Heart left ventricle (tissue), 13 donors: Measurements from ENCODE around the gene KLF9.
A peak's percentile ranks its signal among the peaks of the same experiment; 100 is the strongest.

Source experiments
- CTCF ChIP-seq, 12 donors: fragments of 200-600 bp; sonication (generic) in 4 of 12; IDR thresholded peaks; one replicate each; pipeline versions ENCODE4 v1.5.0 to v1.8.0; 2018 to 2022; ENCODE audit warnings: antibody characterized with exemption in 12 of 12, mild to moderate bottlenecking in 5 of 12
- POLR2A ChIP-seq, 2 donors: fragments of 450-650 bp; IDR thresholded peaks; one replicate each; pipeline ENCODE4 v1.6.1; 2017; ENCODE audit warnings: antibody characterized with exemption in 2 of 2, mild to moderate bottlenecking in 2 of 2, moderate library complexity in 2 of 2
- donor health status: ischemic (EF 13 %, LVEDD 7.1; RV severe dilation, severe dysfunction).
- donor health status: DM: no; HTN: yes; CAD: no.
- donor health status: DM: no; HTN: no; CAD: no.
- donor health status: ischemic (EF 25% LVEDD 6.9; RV normal size, moderate dysfunction).
- donor health status: ischemic (EF 25% LVEDD 5.7; RV mildly dilated, moderate dysfunction).
- donor health status: ischemic (EF 35%, LVEDD 5.7; RV mildly dilated, moderate dysfunction).
- donor health status: nonischemic (EF 11% LVEDD 7.7; RV severe dilation, severe dysfunction).
- donor health status: DM: yes; HTN: yes; CAD: no.
- donor health status: PGD.
- donor health status: ischemic (EF 29% LVEDD 5.4; RV normal size, mild dysfunction).
- donor health status: nonischemic (EF 23%, LVEDD 6.1; RV moderate dilation, normal function).

- peak in 8 of 12 donors; percentile 11 to 45 (median 26) for TF ChIP-seq CTCF (IDR thresholded peaks at IDR 0.05)
- no peak for TF ChIP-seq POLR2A (IDR thresholded peaks at IDR 0.05)
Observed at GRCh38 chr9:70392189-70392588, 22.3 kb downstream of the KLF9 start.
